ENCODE measurements around the gene MYBBP1A. TPM values are rescaled to one million over a fixed set of nuclear protein-coding genes. Genes with fewer than 3 reads are reported as not detected.

MYBBP1A gene
- 52.6 and 60.8 TPM in 2 replicates for total RNA-seq

GRCh38 chr17:4554997-4555799, at the start of gene MYBBP1A:
Gene MYBBP1A, minus strand, starts transcription at chr17:4555384. Its CDS starts 60 bp downstream, at chr17:4555324.

GRCh38 chr17:4584101-4584916, 29.1 kb upstream of the MYBBP1A start, which contains the start of gene SMTNL2:
Gene SMTNL2, plus strand, starts transcription at chr17:4584529. Its CDS starts 77 bp downstream, at chr17:4584606.

DNA sequence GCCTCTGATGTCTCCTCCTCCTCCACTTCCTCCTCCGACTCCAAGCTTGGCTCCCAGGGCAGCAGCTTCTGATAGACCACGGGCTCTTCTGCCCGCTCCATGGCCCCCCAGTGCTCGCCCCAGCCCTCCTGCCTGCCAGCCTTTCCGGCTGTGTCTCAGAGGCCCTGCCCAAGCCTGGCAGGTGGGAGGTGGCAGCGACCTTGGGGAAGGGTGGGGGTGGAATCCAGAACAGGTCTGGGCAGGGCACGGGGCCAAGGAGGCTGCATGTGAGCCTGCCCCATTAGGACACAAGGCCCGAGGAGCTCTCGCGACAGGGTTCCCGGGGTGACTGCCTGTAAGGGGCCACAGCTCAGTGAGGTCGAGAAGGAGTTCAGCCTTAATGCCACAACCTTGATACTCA, 5.2 kb upstream of the MYBBP1A start, which contains the start of gene GGT6:
Gene GGT6 (minus strand): TSS at position 157 of the 400 bp plus-strand sequence. CDS start 56 bp downstream, at position 101.

GRCh38 chr17:4498461-4499397, 56.5 kb downstream of the MYBBP1A start, which contains the start of gene SPNS2:
Gene SPNS2, plus strand, starts transcription at chr17:4498881. Its CDS starts 167 bp downstream, at chr17:4499048.

Other genes starting within 250 kb of the MYBBP1A start
- 24.6 and 27.1 TPM in 2 replicates for gene UBE2G1, start 188.7 kb downstream of the MYBBP1A start, total RNA-seq
- not detected in 2 replicates for gene SPNS3, start 121.4 kb downstream of the MYBBP1A start, total RNA-seq
- gene SPNS2, start 56.5 kb downstream of the MYBBP1A start, total RNA-seq = 0.11 TPM in 1 of 2 replicates, not detected in the other
- gene GGT6, start 5.2 kb upstream of the MYBBP1A start, total RNA-seq = not detected in 2 replicates
- gene SMTNL2, start 29.1 kb upstream of the MYBBP1A start, total RNA-seq = under 0.01 TPM in 1 of 2 replicates, not detected in the other
- not detected in 2 replicates for gene ALOX15, start 86.3 kb upstream of the MYBBP1A start, total RNA-seq
- gene PELP1, start 148.8 kb upstream of the MYBBP1A start, total RNA-seq = 30.9 and 33.4 TPM in 2 replicates
- gene ARRB2, start 155.2 kb upstream of the MYBBP1A start, total RNA-seq = 3.5 and 5.2 TPM in 2 replicates
- 10.4 and 14.5 TPM in 2 replicates for gene MED11, start 176.0 kb upstream of the MYBBP1A start, total RNA-seq
- gene ZMYND15, start 184.4 kb upstream of the MYBBP1A start, total RNA-seq = not detected in 2 replicates
- gene CXCL16, start 184.5 kb upstream of the MYBBP1A start, total RNA-seq = 0.33 and 1.6 TPM in 2 replicates
- not detected in 2 replicates for gene TM4SF5, start 216.5 kb upstream of the MYBBP1A start, total RNA-seq
- gene VMO1, start 231.0 kb upstream of the MYBBP1A start, total RNA-seq = 0.11 and 0.12 TPM in 2 replicates
- gene GLTPD2, start 233.6 kb upstream of the MYBBP1A start, total RNA-seq = not detected in 2 replicates
- gene PSMB6, start 240.8 kb upstream of the MYBBP1A start, total RNA-seq = 166 and 190 TPM in 2 replicates